GM12878 (cell line): ENCODE measurements around the gene AMHR2. TPM values are rescaled to one million over a fixed set of nuclear protein-coding genes. Genes with fewer than 3 reads are reported as not detected.

Source experiments
- ATAC-seq: fragments of 200-7000 bp; cut with Tn5 transposase; 3 replicates; pipeline ENCODE4 v1.9.1; 2020; ENCODE audit warnings: mild to moderate bottlenecking, moderate library complexity
- BruUV-seq: library from RNA; stranded (reverse); fragments of 400-500 nt; replicated peaks from 2 replicates; lab custom pipeline; 2021; lab: Mats Ljungman, UMichigan
- CTCF ChIA-PET: fragments of 300-600 bp; sonication (Branson Sonifier 250); formaldehyde crosslinking; extraction: SDS; loops from one replicate; lab custom pipeline; 2021; ENCODE audit warnings: inconsistent platforms; lab: Yijun Ruan, JAX
- POLR2A ChIA-PET: fragments of 350-600 bp; formaldehyde crosslinking; extraction: SDS; loops from one replicate; lab custom pipeline; 2021; ENCODE audit warnings: inconsistent platforms; lab: Charles Lee
- RAD21 ChIA-PET: fragments of 300-600 bp; sonication (Branson Sonifier 250); formaldehyde crosslinking; loops from one replicate; lab custom pipeline; 2023; ENCODE audit warnings: antibody characterized with exemption; ENCODE audit not compliant: unreplicated experiment; lab: Charles Lee
- SMC1A ChIA-PET: fragments of 300-600 bp; sonication (Branson Sonifier 250); formaldehyde crosslinking; loops from one replicate; lab custom pipeline; 2023; ENCODE audit not compliant: unreplicated experiment, uncharacterized antibody; lab: Charles Lee
- DNase-seq: peaks from one replicate; pipeline ENCODE4 v3.0.0-alpha.2; 2011; ENCODE audit warnings: low read depth, low spot score
- FAIRE-seq: peaks from 3 replicates; lab custom pipeline; 2011; peaks lifted over from hg19 to GRCh38; lab: Jason Lieb, UNC
- H2AFZ ChIP-seq: 2 replicates; pipeline ENCODE4 v1.6.0; 2011; ENCODE audit warnings: low read depth, low read length, control low read depth; ENCODE audit not compliant: control insufficient read depth
- H3K27ac ChIP-seq: 2 replicates; pipeline ENCODE4 v1.5.1; 2011; ENCODE audit warnings: control low read depth; ENCODE audit not compliant: control insufficient read depth, insufficient read depth
- H3K27me3 ChIP-seq, 2 experiments: replicated peaks in 1 of 2; 2 replicates each; pipeline versions ENCODE4 v1.6.0 to v1.6.1; 2011; ENCODE audit warnings: low read length in 1 of 2; ENCODE audit not compliant: control insufficient read depth in 2 of 2, insufficient read depth in 2 of 2
- H3K36me3 ChIP-seq, 2 experiments: 2 replicates each; pipeline ENCODE4 v1.5.1; 2011; ENCODE audit warnings: low read length in 1 of 2; ENCODE audit not compliant: control insufficient read depth in 2 of 2, insufficient read depth in 2 of 2
- H3K4me1 ChIP-seq: 2 replicates; pipeline ENCODE4 v1.6.1; 2011; ENCODE audit warnings: mild to moderate bottlenecking, low read length, moderate library complexity, mixed read lengths; ENCODE audit not compliant: control insufficient read depth, insufficient read depth
- H3K4me2 ChIP-seq: 2 replicates; pipeline ENCODE4 v1.6.0; 2011; ENCODE audit warnings: control low read depth; ENCODE audit not compliant: control insufficient read depth, insufficient read depth
- H3K4me3 ChIP-seq: fragments of 200-600 bp; sonication (generic); 2 replicates; pipeline ENCODE4 v1.5.1; 2016
- H3K79me2 ChIP-seq: 2 replicates; pipeline ENCODE4 v1.6.0; 2011; ENCODE audit warnings: low read length; ENCODE audit not compliant: control insufficient read depth, insufficient read depth
- H3K9ac ChIP-seq: 2 replicates; pipeline ENCODE4 v1.8.0; 2011; ENCODE audit warnings: low read length, control low read depth, mixed read lengths; ENCODE audit not compliant: control insufficient read depth, insufficient read depth
- H3K9me3 ChIP-seq: replicated peaks from 3 replicates; pipeline ENCODE4 v1.5.1; 2011; ENCODE audit warnings: mild to moderate bottlenecking, low read length; ENCODE audit not compliant: control insufficient read depth, insufficient read depth
- H4K20me1 ChIP-seq: 2 replicates; pipeline ENCODE4 v1.6.0; 2011; ENCODE audit not compliant: control insufficient read depth, insufficient read depth
- EED ChIP-seq: sonication (generic); IDR thresholded peaks from 2 replicates; pipeline ENCODE4 v1.6.1; 2016; ENCODE audit warnings: antibody characterized with exemption, low read depth
- KLF5 ChIP-seq: fragments of 450-650 bp; IDR thresholded peaks from 2 replicates; pipeline ENCODE4 v1.6.1; 2014; ENCODE audit warnings: mild to moderate bottlenecking; ENCODE audit not compliant: partially characterized antibody
- NBN ChIP-seq: fragments of 450-650 bp; IDR thresholded peaks from 2 replicates; pipeline ENCODE4 v1.6.1; 2016
- NR2C1 ChIP-seq: fragments of 450-650 bp; IDR thresholded peaks from 2 replicates; pipeline ENCODE4 v1.6.1; 2017; ENCODE audit warnings: antibody characterized with exemption, mild to moderate bottlenecking, moderate library complexity
- NR2F1 ChIP-seq: fragments of 450-650 bp; conservative IDR thresholded peaks from 2 replicates; pipeline ENCODE4 v1.6.1; 2017; ENCODE audit warnings: mild to moderate bottlenecking
- RAD51 ChIP-seq: fragments of 450-650 bp; IDR thresholded peaks from 2 replicates; pipeline ENCODE4 v1.6.1; 2016; ENCODE audit warnings: moderate library complexity, mild to moderate bottlenecking, inconsistent platforms
- SRF ChIP-seq, 2 experiments: IDR thresholded peaks; 2 replicates each; pipeline ENCODE4 v1.6.1; 2011; ENCODE audit warnings: low read depth in 2 of 2, low read length in 2 of 2, mild to moderate bottlenecking in 1 of 2, moderate library complexity in 1 of 2
- SUZ12 ChIP-seq: fragments of 200-600 bp; sonication (generic); IDR thresholded peaks from one replicate; pipeline ENCODE4 v1.6.1; 2018; ENCODE audit warnings: antibody characterized with exemption, mild to moderate bottlenecking; ENCODE audit not compliant: unreplicated experiment
- WGBS: methylation state at CpG from one replicate; pipeline ENCODE4 v1.1.6; 2016; ENCODE audit warnings: low lambda C conversion rate; ENCODE audit not compliant: insufficient replicate concordance, insufficient coverage; ENCODE audit errors: missing lambda C conversion rate; 5-methylcytosine and 5-hydroxymethylcytosine counted together
- in situ Hi-C: fragments of 300-500 bp; cut with MboI; formaldehyde crosslinking; loops from 9 replicates; pipeline ENCODE4 v1.14.3; 2018; ENCODE audit warnings: mixed read lengths
- intact Hi-C: fragments of 100-400 bp; cut with micrococcal nuclease; formaldehyde crosslinking; loops from one replicate; pipeline ENCODE4 v1.14.2; 2022; ENCODE audit not compliant: unreplicated experiment
- polyA plus RNA-seq, 11 experiments: library from polyadenylated mRNA; depleted of rRNA in 4 of 11; unstranded in 6 of 11; stranded (reverse) in 5 of 11; fragments of >200 nt; fragmentation: Nextera tagmentation in 4 of 11; fragmentation: Illumina TruSeq in 1 of 11; extraction: Ambion mirVana in 4 of 11; extraction: Trizol in 1 of 11; gene quantifications; 1 replicate in 1 of 11; 2 replicates in 10 of 11; pipeline versions ENCODE4 v1.2.1 to v1.2.3, GENCODE V29; 2011 to 2016; ENCODE audit warnings: inconsistent platforms in 2 of 11, missing spikeins in 2 of 11, low read depth in 1 of 11
- total RNA-seq, 4 experiments: library from RNA; depleted of rRNA in 3 of 4; stranded (reverse); fragments of >200 nt in 3 of 4; fragmentation: Illumina TruSeq in 1 of 4; extraction: Trizol in 1 of 4; gene quantifications; 2 replicates each; pipeline versions ENCODE4 v1.2.1 to v1.2.3, GENCODE V29; 2013 to 2021
- TF ChIP-seq, protein P1 (sequence below): IDR thresholded peaks from 2 replicates; pipeline ENCODE4 v1.6.1; 2012; ENCODE audit warnings: low read depth, low read length, improper control_type of control experiment
- TF ChIP-seq, protein P2 (sequence below): IDR thresholded peaks from 2 replicates; pipeline ENCODE4 v1.6.1; 2012; ENCODE audit warnings: low read depth, low read length, improper control_type of control experiment
- TF ChIP-seq, protein P3 (sequence below): fragments of 450-650 bp; IDR thresholded peaks from 2 replicates; pipeline ENCODE4 v1.6.1; 2017; ENCODE audit warnings: mild to moderate bottlenecking, moderate library complexity
- TF ChIP-seq, protein P4 (sequence below): fragments of 450-650 bp; formaldehyde crosslinking; IDR thresholded peaks from 2 replicates; pipeline ENCODE4 v1.4.0; 2022; ENCODE audit warnings: mild to moderate bottlenecking, moderate library complexity

The AMHR2 gene
- total and polyA plus RNA-seq, 10 of the 15 experiments (the other 5 are each of a cell fraction or from before 2014, with no cell fraction given): 0.06 TPM; not detected in 9

DNA sequence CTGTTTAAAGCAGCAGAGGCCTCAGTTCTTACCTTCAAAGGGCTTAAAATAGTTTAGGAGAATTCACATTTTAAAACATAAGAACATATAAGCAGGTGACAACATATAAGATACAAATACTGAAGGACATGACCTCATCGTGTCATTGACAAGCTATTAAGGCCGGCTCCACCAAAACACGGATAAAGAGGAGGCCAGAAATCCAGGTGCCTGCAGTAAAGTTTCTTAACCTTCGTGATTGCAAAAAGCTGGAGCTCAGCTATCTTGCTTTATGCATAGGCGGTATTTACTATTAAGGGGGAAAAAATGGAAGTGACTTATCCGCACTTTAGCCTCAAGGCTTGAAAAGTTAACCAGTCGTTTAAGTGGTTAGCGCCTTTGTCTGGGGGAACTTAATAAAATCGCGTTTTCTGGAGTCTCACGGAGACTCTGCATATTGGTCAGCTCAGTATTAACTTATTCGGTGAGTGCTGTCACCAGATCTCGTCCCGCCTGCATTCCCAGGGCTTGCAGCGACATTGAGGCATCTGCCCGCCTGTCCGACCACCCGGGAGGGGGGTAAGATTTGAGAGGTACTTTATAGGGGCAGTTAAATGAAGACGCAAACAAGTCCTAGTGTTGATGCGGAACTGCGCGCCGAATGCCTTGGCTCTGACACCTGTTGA, 44.8 kb upstream of the AMHR2 start:
- BruUV-seq: TSS peak; percentile 100
- H3K27ac ChIP-seq: peak overlapping the region; percentile 89
- peaks cover 11% of the 10 kb centered on the region in 2 experiments; a peak in 3 of 4 replicates for H3K36me3 ChIP-seq
- POLR2A ChIA-PET: interaction anchor here (0.6 to 2.7 kb wide), 23 partner anchors 13 to 247 kb away, joined by 3 to 24 read pairs (median 6); partner anchors contain the start of genes AAAS, ATF7, ESPL1 and PRR13
- peaks cover 30% of the 10 kb centered on the region for H3K79me2 ChIP-seq
- WGBS: 25% methylated on average over 23 of the region's 23 CpGs
- H3K4me3 ChIP-seq: peak overlapping the region; percentile 62
- intact Hi-C loops (no loop called here), in situ Hi-C loops (no loop called here)
- RAD21 ChIA-PET: interaction anchor here (0.6 to 6.4 kb wide), 17 partner anchors 9 to 193 kb away, joined by 3 to 91 read pairs (median 5); partner anchors contain the start of genes AAAS, ESPL1, PRR13 and TARBP2
- SMC1A ChIA-PET: interaction anchor here (0.8 to 6.9 kb wide), 15 partner anchors 12 to 170 kb away, joined by 3 to 124 read pairs (median 5); partner anchors contain the start of genes AAAS and TARBP2
- H2AFZ ChIP-seq: peak overlapping the region; percentile 54
- peak overlapping the region; percentile 91 for H3K9ac ChIP-seq
- peaks cover 25% of the 10 kb centered on the region for H3K4me1 ChIP-seq
- no peaks in the 10 kb centered on the region for H3K27me3 ChIP-seq
- CTCF ChIA-PET: interaction anchor here (0.9 to 3.1 kb wide), 16 partner anchors 24 to 297 kb away, joined by 3 to 32 read pairs (median 3); partner anchors contain the start of genes AAAS, ATP5MC2, CSAD and ZNF740
- peak overlapping the region; percentile 84 for H3K4me2 ChIP-seq
- DNase-seq: no peak
- ATAC-seq: no peak
- no peak for FAIRE-seq
- no peaks in the 10 kb centered on the region; the same call in 2 of the 3 replicates for H3K9me3 ChIP-seq
- peaks cover 4% of the 10 kb centered on the region; the same call in 1 of the 2 replicates for H4K20me1 ChIP-seq
- TF ChIP-seq, protein P1, sequence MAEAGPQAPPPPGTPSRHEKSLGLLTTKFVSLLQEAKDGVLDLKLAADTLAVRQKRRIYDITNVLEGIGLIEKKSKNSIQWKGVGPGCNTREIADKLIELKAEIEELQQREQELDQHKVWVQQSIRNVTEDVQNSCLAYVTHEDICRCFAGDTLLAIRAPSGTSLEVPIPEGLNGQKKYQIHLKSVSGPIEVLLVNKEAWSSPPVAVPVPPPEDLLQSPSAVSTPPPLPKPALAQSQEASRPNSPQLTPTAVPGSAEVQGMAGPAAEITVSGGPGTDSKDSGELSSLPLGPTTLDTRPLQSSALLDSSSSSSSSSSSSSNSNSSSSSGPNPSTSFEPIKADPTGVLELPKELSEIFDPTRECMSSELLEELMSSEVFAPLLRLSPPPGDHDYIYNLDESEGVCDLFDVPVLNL: no peak
- TF ChIP-seq SRF (IDR thresholded peaks at IDR 0.05; ENCODE audit: low read depth in 2 of 2, low read length in 2 of 2) (no peak), RAD51 (no peak; the same call in 1 of the 2 replicates), NR2C1 (no peak), SUZ12 (no peak), EED (no peak), KLF5 (no peak), NBN (no peak), NR2F1 (no peak)
- TF ChIP-seq, protein P2, sequence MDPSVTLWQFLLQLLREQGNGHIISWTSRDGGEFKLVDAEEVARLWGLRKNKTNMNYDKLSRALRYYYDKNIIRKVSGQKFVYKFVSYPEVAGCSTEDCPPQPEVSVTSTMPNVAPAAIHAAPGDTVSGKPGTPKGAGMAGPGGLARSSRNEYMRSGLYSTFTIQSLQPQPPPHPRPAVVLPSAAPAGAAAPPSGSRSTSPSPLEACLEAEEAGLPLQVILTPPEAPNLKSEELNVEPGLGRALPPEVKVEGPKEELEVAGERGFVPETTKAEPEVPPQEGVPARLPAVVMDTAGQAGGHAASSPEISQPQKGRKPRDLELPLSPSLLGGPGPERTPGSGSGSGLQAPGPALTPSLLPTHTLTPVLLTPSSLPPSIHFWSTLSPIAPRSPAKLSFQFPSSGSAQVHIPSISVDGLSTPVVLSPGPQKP: no peak
- TF ChIP-seq, protein P3, sequence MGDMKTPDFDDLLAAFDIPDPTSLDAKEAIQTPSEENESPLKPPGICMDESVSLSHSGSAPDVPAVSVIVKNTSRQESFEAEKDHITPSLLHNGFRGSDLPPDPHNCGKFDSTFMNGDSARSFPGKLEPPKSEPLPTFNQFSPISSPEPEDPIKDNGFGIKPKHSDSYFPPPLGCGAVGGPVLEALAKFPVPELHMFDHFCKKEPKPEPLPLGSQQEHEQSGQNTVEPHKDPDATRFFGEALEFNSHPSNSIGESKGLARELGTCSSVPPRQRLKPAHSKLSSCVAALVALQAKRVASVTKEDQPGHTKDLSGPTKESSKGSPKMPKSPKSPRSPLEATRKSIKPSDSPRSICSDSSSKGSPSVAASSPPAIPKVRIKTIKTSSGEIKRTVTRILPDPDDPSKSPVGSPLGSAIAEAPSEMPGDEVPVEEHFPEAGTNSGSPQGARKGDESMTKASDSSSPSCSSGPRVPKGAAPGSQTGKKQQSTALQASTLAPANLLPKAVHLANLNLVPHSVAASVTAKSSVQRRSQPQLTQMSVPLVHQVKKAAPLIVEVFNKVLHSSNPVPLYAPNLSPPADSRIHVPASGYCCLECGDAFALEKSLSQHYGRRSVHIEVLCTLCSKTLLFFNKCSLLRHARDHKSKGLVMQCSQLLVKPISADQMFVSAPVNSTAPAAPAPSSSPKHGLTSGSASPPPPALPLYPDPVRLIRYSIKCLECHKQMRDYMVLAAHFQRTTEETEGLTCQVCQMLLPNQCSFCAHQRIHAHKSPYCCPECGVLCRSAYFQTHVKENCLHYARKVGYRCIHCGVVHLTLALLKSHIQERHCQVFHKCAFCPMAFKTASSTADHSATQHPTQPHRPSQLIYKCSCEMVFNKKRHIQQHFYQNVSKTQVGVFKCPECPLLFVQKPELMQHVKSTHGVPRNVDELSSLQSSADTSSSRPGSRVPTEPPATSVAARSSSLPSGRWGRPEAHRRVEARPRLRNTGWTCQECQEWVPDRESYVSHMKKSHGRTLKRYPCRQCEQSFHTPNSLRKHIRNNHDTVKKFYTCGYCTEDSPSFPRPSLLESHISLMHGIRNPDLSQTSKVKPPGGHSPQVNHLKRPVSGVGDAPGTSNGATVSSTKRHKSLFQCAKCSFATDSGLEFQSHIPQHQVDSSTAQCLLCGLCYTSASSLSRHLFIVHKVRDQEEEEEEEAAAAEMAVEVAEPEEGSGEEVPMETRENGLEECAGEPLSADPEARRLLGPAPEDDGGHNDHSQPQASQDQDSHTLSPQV: no peak
- TF ChIP-seq, protein P4, sequence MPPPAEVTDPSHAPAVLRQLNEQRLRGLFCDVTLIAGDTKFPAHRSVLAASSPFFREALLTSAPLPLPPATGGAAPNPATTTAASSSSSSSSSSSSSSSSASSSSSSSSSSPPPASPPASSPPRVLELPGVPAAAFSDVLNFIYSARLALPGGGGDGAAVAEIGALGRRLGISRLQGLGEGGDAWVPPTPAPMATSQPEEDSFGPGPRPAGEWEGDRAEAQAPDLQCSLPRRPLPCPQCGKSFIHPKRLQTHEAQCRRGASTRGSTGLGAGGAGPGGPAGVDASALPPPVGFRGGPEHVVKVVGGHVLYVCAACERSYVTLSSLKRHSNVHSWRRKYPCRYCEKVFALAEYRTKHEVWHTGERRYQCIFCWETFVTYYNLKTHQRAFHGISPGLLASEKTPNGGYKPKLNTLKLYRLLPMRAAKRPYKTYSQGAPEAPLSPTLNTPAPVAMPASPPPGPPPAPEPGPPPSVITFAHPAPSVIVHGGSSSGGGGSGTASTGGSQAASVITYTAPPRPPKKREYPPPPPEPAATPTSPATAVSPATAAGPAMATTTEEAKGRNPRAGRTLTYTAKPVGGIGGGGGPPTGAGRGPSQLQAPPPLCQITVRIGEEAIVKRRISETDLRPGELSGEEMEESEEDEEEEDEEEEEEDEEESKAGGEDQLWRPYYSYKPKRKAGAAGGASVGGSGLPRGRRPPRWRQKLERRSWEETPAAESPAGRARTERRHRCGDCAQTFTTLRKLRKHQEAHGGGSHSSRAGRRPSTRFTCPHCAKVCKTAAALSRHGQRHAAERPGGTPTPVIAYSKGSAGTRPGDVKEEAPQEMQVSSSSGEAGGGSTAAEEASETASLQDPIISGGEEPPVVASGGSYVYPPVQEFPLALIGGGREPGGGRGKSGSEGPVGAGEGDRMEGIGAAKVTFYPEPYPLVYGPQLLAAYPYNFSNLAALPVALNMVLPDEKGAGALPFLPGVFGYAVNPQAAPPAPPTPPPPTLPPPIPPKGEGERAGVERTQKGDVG (CRISPR knock-in tag): no peak
